Stimulated activated CD4-positive, alpha-beta T cell treated with anti-CD3 and anti-CD28 coated beads, Interleukin-2, amount 100 ng/mL, for 4 hours (primary cell): ENCODE data around the gene TMEM132E.

Experiments used
- DNase-seq: peaks from one replicate; pipeline ENCODE4 v3.0.0-alpha.2; 2020; ENCODE audit warnings: low read depth

Gene TMEM132E

DNA sequence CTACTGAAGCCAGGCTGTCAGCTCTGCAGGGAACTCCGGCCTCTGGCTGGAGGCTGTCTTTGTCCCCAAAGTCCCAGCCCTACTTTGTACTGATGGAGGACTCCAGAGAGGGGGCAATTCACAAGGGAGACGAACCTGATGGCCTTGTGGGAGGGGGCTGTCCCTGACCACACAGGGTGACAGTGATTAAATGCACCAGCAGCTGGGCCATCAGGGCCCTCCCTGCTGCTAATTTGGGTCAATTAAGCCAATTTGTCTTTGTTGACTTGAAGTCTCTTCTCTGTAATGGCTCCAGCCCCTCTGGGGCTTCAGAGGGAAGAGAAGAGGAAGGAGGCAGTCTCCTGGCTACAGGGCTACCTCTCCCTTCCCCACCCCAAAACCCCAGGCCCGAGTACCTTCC lies 22.0 kb downstream of the TMEM132E start:
- no peak for DNase-seq

- no peak for DNase-seq
Observed at GRCh38 chr17:34603974-34604373, 24.6 kb downstream of the TMEM132E start.

DNA sequence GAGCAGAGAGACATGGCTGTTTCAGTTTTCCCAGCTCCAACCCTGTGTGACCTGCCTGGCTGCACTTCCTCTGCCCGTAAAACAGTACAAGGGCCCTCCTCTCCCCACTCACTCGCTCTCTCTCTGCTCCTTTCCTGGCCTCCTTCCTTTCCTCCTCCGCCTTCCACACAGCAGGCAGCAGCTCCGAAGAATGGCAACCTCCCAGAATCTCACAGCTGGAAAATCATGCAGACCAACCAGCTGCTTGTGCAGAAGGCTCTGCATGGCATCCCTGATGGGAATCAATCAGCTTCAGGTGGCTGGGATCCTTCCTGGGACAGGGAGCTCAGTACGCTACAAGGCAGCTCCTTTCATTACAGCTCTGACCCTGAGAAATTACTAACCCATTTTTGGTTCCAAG lies 27.4 kb downstream of the TMEM132E start:
- no peak for DNase-seq

DNA sequence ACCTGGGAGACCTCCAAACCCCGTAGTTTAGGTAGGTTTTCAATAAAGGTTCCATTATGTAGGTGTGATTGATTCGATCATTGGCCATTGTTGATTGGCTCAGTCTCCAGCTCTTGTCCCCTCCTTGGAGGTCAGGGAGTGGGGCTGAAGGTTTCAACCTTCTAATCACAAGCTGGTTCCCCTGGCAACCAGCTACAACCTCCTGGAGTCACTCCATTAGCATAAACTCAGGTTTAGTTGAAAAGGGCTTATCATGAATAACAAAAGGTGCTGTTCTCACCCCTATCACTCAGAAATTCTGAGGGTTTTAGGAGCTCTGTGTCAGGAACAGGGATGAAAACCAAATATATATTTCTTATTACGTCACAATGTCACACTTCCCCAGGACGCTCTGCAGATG lies 28.5 kb downstream of the TMEM132E start:
- DNase-seq: no peak

DNA sequence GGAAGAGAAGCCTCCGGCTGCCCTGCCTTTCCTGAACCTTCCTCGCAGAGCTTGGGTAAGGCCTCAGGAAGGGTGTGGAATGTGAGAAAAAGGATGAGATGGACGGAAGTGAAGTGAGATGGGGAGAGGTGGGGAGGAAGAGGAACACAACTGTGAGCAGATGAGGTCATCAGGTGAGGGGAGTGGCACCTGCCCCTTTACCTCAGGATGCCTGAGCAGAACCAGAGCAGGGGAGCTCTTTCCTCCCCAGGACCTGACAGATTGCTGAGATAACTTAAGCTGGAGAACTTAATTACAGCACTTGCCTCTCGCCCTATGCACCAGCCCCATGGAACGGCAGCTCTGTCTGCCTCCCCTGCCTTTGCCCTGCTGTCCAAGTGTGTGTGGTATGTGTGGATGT lies 29.8 kb downstream of the TMEM132E start:
- no peak for DNase-seq

DNA sequence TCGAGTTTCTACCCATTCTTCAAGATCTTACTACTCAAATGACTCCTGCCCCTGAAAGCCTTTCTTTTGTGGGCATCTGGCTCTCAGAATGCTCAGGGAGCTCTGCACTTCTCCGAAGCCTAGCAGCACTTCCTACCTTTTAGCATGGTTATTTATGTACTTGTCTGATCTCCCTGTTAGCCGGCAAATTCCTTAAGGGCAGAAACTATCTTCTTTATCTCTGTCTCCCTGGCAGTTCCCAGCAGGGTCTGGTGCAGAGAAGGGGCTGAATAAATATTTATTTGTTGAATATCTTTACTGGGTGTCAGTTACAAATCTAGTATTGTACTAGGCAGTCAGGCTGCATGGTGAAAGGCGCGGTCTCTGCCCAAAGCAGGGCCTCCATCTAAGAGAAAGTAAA lies 30.7 kb downstream of the TMEM132E start:
- no peak for DNase-seq

DNA sequence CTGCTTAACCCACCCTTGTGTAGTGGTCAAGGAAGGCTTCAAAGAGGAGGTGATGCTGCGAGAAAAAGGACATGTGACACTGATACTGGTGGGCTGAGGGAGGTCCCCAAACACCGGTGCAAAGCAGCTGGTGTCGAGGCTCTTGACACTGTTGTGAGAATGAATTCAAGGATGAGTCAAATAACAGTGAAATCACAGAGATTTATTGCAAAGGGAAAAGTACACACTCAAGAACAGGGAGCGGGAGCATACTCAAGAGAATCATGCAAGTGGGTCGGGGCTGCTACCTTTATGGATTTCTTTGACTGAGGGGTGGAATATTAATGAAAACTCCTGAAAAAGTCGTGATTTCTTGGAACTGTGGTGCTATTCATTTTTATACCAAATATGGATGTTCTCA lies 31.1 kb downstream of the TMEM132E start:
- DNase-seq: no peak

DNA sequence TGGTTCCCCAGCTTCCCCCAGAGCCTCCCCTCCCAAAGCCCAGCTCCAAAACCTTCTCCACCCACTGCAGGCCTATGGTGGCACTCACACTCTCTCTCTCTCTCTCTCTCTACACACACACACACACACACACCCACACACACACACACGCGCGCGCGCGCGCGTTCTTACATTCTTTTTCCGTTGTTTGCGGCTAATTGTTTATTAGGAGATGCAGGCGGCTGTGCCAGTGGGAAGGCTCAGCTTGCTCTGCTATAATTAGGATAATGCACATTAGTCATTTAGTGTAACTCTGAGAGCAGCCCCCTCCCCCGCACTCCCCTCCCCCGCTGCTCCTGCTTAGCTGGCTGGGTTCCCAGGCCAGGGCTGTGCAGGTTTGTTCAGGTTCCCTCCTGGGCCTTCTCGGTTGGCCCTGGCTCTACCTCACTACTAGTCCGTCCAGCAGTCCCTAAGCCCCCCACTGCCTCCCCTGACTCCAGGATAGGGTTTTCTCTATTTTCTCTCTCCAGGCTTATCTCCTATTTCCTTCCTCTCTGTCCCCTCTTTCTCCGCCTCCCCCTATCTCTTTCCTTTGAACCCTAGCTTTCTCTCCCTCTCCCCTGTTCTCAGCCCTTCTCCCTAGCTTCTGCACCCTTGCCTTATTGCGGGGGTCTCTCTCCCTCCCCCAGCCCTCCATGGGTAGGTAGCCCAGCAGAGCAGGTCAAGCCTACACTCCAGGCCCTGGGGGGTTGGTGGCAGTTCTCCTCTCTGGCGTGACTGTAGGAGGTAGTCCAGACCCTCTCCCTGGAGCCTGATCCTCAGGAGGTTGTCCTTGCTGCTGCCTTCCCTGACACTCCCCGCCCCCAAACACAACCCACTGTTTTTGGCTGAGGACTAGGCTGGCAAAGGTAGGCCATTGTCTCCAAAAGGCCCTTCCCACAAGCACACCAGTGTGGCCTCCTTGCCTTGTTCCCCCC lies 34.0 kb downstream of the TMEM132E start:
- DNase-seq: no peak

GRCh38 chr17:34614698-34615097 lies 35.3 kb downstream of the TMEM132E start:
- no peak for DNase-seq

- no peak for DNase-seq
Observed at GRCh38 chr17:34615326-34615725, 35.9 kb downstream of the TMEM132E start.

GRCh38 chr17:34616148-34616547 lies 36.8 kb downstream of the TMEM132E start:
- DNase-seq: no peak

DNA sequence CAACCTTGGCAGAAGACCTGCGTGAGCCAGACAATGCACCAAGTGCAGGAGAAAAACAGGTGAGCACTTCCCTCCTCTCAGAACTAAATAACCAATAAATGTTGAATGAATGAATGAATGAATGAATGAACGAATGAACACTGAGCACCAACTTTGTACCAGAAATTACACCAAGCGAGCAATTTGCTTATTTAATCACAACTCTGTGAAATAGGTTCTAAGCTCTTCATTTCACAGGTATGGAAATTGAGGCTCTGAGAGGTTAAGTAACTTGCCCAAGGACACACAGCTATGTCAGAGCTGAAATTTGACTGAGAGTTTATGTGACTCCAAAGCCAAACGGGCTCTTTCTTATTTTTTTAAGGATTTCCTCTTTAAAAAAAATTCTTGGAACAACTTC lies 38.0 kb downstream of the TMEM132E start:
- DNase-seq: no peak

- no peak for DNase-seq
Observed at GRCh38 chr17:34619687-34620217, 40.4 kb downstream of the TMEM132E start.

GRCh38 chr17:34620458-34620857 lies 41.1 kb downstream of the TMEM132E start:
- no peak for DNase-seq

GRCh38 chr17:34622862-34623623 lies 43.7 kb downstream of the TMEM132E start:
- no peak for DNase-seq

GRCh38 chr17:34623856-34624766 lies 44.7 kb downstream of the TMEM132E start:
- DNase-seq: no peak

DNA sequence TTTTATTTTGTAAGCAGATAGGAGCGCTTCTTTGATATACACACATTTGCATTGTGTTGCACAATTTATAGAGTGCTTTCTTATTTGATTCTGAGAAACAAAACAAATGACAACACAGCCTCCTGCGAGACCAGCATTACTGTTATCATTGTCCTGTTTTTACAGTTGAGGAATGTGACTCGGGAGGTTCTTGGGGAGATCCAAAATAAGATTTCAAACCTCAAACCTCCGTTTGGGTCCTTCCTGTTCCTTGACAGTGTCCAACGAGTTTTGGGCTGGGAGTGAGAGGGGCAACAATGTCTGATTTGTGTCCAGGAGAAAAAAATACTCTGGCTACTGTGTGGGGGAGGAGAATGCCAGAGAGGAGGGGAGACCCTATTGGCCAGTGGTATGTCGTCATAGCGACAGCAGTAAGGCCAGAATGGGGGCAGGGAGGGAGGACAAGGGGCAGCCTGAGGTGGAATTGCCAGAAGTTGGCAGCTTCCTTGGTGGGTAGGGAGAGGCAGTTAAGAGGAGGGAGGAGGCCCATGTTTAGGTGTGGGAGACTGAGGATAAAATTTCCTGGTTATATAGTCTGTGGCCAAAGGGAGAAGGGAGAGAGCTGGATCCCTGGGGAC lies 45.5 kb downstream of the TMEM132E start:
- DNase-seq: no peak

GRCh38 chr17:34626121-34626681 lies 46.8 kb downstream of the TMEM132E start:
- DNase-seq: no peak

DNA sequence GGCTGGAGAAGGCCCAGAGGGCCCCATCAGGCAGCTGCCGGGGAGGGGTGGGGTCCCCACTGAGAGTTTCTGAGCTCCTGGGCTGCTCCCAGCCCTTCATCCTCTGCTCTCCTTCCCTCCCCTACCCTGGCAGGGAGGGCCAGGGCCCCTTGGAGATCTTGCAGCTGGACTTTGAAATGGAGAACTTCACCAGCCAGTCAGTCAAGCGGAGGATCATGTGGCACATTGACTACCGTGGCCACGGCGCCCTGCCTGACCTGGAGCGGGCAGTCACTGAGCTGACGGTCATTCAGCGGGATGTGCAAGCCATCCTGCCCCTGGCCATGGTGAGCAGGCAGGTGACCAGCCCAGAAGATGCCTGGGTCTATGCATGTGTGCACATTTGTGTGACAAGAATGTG lies 49.5 kb downstream of the TMEM132E start:
- no peak for DNase-seq

- no peak for DNase-seq
Observed at GRCh38 chr17:34633351-34633750, 54.0 kb downstream of the TMEM132E start.

GRCh38 chr17:34633760-34634159 lies 54.4 kb downstream of the TMEM132E start:
- no peak for DNase-seq
